ENCODE results near the gene LAMTOR3.

Gene LAMTOR3

GRCh38 chr4:99868126-99868596 is 26.1 kb downstream of the LAMTOR3 start:
- H3K4me3 ChIP-seq (ENCODE audit: low read length) = no peak overlapping the region
- TF ChIP-seq CTCF (conservative IDR thresholded peaks at IDR 0.05; ENCODE audit: low read length) = no peak
- DNase-seq (ENCODE audit: low read depth) = peak; percentile 83

DNA sequence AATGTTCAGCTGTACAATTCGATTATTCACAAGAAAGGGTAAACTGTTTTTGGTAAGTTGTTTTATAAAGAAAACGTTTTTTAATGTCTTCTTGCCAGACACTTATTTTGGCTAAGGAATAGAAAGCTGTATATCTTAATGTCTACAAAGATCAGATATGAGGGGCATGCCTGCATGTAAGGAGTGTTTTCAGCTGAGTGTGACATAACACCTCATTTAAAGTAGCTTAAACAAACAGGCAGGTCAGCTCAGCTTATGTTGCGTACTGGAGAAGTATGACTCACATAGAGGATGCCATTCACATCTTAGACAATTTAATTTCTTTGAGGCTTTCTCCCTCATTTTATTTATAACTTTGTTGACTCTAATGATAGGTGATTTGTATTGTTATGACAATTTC is 30.4 kb downstream of the LAMTOR3 start:
- no peak overlapping the region for H3K4me3 ChIP-seq (ENCODE audit: low read length)
- TF ChIP-seq CTCF (conservative IDR thresholded peaks at IDR 0.05; ENCODE audit: low read length) = no peak
- DNase-seq (ENCODE audit: low read depth) = peak; percentile 7

- TF ChIP-seq CTCF (conservative IDR thresholded peaks at IDR 0.05; ENCODE audit: low read length) = no peak
- no peak for DNase-seq (ENCODE audit: low read depth)
- H3K4me3 ChIP-seq (ENCODE audit: low read length) = no peak overlapping the region
These were observed 32.9 kb downstream of the LAMTOR3 start for GRCh38 chr4:99861120-99861905.

DNA sequence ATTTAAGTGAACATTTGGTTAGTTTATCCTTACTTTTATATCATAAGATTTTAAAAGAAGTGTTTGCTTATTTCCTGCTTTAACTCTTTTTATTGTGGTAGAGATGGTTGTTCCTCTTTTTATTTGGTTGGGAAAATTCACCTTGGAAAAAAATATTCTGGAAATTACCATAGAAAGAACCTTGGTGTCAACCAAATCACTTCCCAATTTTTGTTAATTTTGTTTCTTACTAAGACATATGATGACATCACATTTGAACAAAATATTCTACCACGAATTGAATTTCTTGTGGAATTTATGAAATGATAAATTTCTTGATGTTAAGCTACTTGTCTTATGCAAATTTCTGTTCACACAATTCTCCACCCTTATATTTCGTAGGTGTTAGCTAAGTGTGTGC is 33.7 kb downstream of the LAMTOR3 start:
- DNase-seq (ENCODE audit: low read depth) = no peak
- no peak overlapping the region for H3K4me3 ChIP-seq (ENCODE audit: low read length)
- TF ChIP-seq CTCF (conservative IDR thresholded peaks at IDR 0.05; ENCODE audit: low read length) = no peak

GRCh38 chr4:99859618-99860017 is 34.6 kb downstream of the LAMTOR3 start:
- no peak overlapping the region for H3K4me3 ChIP-seq (ENCODE audit: low read length)
- no peak for DNase-seq (ENCODE audit: low read depth)
- TF ChIP-seq CTCF (conservative IDR thresholded peaks at IDR 0.05; ENCODE audit: low read length) = no peak

DNA sequence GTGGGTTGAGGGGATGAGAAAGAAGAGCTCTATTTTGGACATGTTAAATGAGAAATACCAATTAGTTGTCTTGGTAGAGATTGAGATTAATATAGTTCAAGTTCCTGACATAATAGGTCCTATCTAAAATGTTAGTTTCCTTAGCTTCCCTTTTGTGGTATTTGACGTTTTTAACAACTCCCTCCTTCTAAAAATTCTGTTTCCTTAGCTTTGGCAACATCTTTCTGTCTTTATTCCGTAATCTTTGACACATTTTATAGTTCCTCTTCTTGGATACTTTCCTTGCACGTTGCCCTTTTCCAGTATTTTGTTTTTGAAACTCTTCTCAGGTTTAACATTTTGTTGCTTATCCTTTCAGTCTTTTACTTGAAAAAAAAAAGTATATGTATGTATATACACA is 36.9 kb downstream of the LAMTOR3 start:
- H3K4me3 ChIP-seq (ENCODE audit: low read length) = no peak overlapping the region
- no peak for DNase-seq (ENCODE audit: low read depth)

More for the DNA sequence above, 36.9 kb downstream of the LAMTOR3 start:
- TF ChIP-seq CTCF (conservative IDR thresholded peaks at IDR 0.05; ENCODE audit: low read length) = no peak
